DMS 273 treated with DMSO at 0.1 percent for 48 hours (cell line): ENCODE measurements around the gene DGUOK.

Experiments used
- DNase-seq: peaks from one replicate; lab custom pipeline; 2025; lab: John Stamatoyannopoulos, UW

Gene DGUOK

GRCh38 chr2:73981081-73982001 is 54.7 kb downstream of the DGUOK start:
- DNase-seq: peak; percentile 45

GRCh38 chr2:73982140-73982617 is 55.5 kb downstream of the DGUOK start:
- DNase-seq: peak; percentile 90

GRCh38 chr2:73983322-73984202 is 56.9 kb downstream of the DGUOK start:
- no peak for DNase-seq

GRCh38 chr2:73984203-73984921 is 57.7 kb downstream of the DGUOK start, which contains the start of gene TET3:
Gene TET3, plus strand, starts transcription at chr2:73984910. Its CDS starts 1,494 bp downstream, at chr2:73986404.
- DNase-seq: no peak

GRCh38 chr2:73984922-73985307 is 58.2 kb downstream of the DGUOK start:
- DNase-seq: no peak

- DNase-seq: no peak
These were observed 58.8 kb downstream of the DGUOK start for GRCh38 chr2:73985308-73986084.

- DNase-seq: no peak
These were observed 59.5 kb downstream of the DGUOK start for GRCh38 chr2:73986085-73986681.

GRCh38 chr2:73987109-73987947 is 60.6 kb downstream of the DGUOK start:
- DNase-seq: no peak

GRCh38 chr2:73987948-73988700 is 61.4 kb downstream of the DGUOK start:
- DNase-seq: no peak

- DNase-seq: no peak
These were observed 63.3 kb downstream of the DGUOK start for GRCh38 chr2:73989972-73990371.

- DNase-seq: no peak
These were observed 63.9 kb downstream of the DGUOK start for GRCh38 chr2:73990531-73990930.

- DNase-seq: no peak
These were observed 65.4 kb downstream of the DGUOK start for GRCh38 chr2:73992036-73992435.

GRCh38 chr2:73993376-73993775 is 66.7 kb downstream of the DGUOK start:
- no peak for DNase-seq

- DNase-seq: no peak
These were observed 67.1 kb downstream of the DGUOK start for GRCh38 chr2:73993778-73994177.

- DNase-seq: no peak
These were observed 67.6 kb downstream of the DGUOK start for GRCh38 chr2:73994178-73994831.

- no peak for DNase-seq
These were observed 69.1 kb downstream of the DGUOK start for GRCh38 chr2:73995810-73996209.

- no peak for DNase-seq
These were observed 71.1 kb downstream of the DGUOK start for GRCh38 chr2:73997813-73998212.

- no peak for DNase-seq
These were observed 71.8 kb downstream of the DGUOK start for GRCh38 chr2:73998451-73998850.

- no peak for DNase-seq
These were observed 72.3 kb downstream of the DGUOK start for GRCh38 chr2:73998933-73999332.
